IPS-15b (cell line): ENCODE data around the gene ADGRL2.

Experiments used
- H3K27me3 ChIP-seq: one replicate; pipeline ENCODE4 v1.6.1; 2013; ENCODE audit warnings: low read length; ENCODE audit not compliant: control insufficient read depth, insufficient read depth
- H3K36me3 ChIP-seq: one replicate; pipeline ENCODE4 v1.6.1; 2013; ENCODE audit warnings: low read length; ENCODE audit not compliant: control insufficient read depth, insufficient read depth
- H3K4me1 ChIP-seq: one replicate; pipeline ENCODE4 v1.6.1; 2013; ENCODE audit warnings: mild to moderate bottlenecking, low read length; ENCODE audit not compliant: control insufficient read depth, insufficient read depth
- H3K4me3 ChIP-seq: one replicate; pipeline ENCODE4 v1.5.1; 2013; ENCODE audit warnings: low read depth, low read length
- H3K9ac ChIP-seq: one replicate; pipeline ENCODE4 v1.6.1; 2013; ENCODE audit warnings: low read depth, mild to moderate bottlenecking, low read length
- H3K9me3 ChIP-seq: one replicate; pipeline ENCODE4 v1.6.1; 2013; ENCODE audit warnings: mild to moderate bottlenecking, low read length; ENCODE audit not compliant: control insufficient read depth, insufficient read depth

Gene ADGRL2

GRCh38 chr1:81800695-81801650 is at the start of gene ADGRL2:
Gene ADGRL2 (plus strand): TSS chr1:81800934. CDS start chr1:81836985, 36,051 bp downstream.
- peak within 1 kb of the TSS; percentile 94 for H3K4me3 ChIP-seq
- peak within 1 kb of the TSS; percentile 77 for H3K9ac ChIP-seq
- H3K27me3 ChIP-seq = no peaks in the 10 kb centered on the region
- peaks cover 24% of the 10 kb centered on the region for H3K4me1 ChIP-seq
- no peaks in the 10 kb centered on the region for H3K9me3 ChIP-seq
- H3K36me3 ChIP-seq = no peaks in the 10 kb centered on the region

GRCh38 chr1:81752840-81753239 is 47.9 kb upstream of the ADGRL2 start:
- no peaks in the 10 kb centered on the region for H3K9me3 ChIP-seq
- H3K4me3 ChIP-seq = no peak overlapping the region
- H3K9ac ChIP-seq = no peak overlapping the region
- no peaks in the 10 kb centered on the region for H3K36me3 ChIP-seq
- no peaks in the 10 kb centered on the region for H3K4me1 ChIP-seq
- H3K27me3 ChIP-seq = no peaks in the 10 kb centered on the region

DNA sequence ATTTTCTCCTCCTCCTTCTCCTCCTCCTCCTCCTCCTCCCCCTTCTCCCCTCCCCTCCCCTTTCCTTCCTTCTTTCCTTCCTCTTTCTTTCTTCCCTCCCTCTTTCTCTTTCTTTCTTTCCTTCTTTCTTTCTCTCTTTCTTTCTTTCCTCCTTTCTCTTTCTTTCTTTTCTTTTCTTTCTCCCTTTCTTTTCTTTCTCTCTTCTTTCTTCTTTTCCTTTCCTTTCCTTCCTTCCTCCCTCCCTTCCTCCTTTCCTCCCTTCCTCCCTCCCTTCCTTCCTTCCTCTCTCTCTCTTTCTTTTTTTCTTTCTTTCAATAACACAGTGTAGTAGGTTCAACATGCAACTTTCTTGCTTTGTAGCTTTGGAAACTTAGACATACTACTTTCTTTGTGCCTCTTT is 46.3 kb upstream of the ADGRL2 start:
- H3K4me3 ChIP-seq = no peak overlapping the region
- H3K36me3 ChIP-seq = no peaks in the 10 kb centered on the region
- no peak overlapping the region for H3K9ac ChIP-seq
- H3K27me3 ChIP-seq = no peaks in the 10 kb centered on the region
- H3K9me3 ChIP-seq = no peaks in the 10 kb centered on the region
- no peaks in the 10 kb centered on the region for H3K4me1 ChIP-seq

GRCh38 chr1:81756872-81757271 is 43.9 kb upstream of the ADGRL2 start:
- H3K9ac ChIP-seq = no peak overlapping the region
- H3K4me3 ChIP-seq = no peak overlapping the region
- no peaks in the 10 kb centered on the region for H3K36me3 ChIP-seq
- no peaks in the 10 kb centered on the region for H3K4me1 ChIP-seq
- no peaks in the 10 kb centered on the region for H3K27me3 ChIP-seq
- H3K9me3 ChIP-seq = no peaks in the 10 kb centered on the region

DNA sequence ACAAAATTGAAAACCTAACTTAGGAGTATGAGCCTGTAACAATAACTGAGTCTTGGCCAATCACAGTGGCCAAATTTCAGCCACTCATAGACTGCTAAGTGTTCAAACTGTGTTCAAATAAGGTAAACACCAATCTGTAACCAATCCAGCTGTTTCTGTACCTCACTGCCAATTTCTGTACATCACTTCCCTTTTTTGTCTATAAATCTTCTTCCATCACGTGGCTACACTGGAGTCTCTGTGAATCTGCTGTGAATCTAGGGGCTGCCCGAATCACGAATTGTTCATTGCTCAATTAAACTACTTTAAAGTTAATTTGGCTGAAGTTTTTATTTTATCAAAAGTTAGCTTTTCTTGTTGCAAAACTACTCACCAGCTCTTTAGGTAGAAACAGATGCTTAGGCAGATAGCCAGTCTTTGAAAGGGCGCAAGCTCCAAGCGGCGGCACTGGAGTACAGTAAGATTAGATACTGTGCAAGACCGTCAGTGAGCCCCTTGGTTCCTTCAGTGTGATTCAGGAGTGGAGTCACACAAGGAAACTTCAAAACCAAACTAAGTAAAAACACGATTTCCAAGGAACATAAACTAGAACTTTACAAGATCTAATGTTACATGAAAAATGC is 43.2 kb upstream of the ADGRL2 start:
- no peak overlapping the region for H3K9ac ChIP-seq
- no peak overlapping the region for H3K4me3 ChIP-seq
- H3K27me3 ChIP-seq = no peaks in the 10 kb centered on the region
- no peaks in the 10 kb centered on the region for H3K9me3 ChIP-seq
- H3K36me3 ChIP-seq = no peaks in the 10 kb centered on the region
- H3K4me1 ChIP-seq = no peaks in the 10 kb centered on the region

DNA sequence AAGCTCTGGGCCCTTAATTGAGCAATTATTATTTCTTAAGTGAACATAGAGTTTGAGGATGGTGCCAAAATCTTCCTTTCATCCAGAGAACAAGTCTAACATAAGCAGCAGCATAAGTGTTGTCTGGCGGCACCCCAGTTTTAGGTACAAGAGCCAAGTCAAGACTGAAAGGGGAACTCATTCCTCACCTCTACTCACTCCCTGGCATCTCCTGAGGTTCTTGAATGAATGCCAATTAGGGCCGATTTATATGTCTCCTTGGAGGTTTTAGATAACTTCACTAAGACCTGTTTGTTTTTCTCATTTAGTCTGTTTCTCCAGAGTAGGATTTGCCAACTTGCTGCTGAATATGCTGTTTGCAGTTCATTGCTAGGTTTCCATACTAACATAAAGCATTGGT is 42.6 kb upstream of the ADGRL2 start:
- Histone ChIP-seq H3K4me1 (no peaks in the 10 kb centered on the region), H3K4me3 (no peak overlapping the region), H3K9me3 (no peaks in the 10 kb centered on the region), H3K36me3 (no peaks in the 10 kb centered on the region), H3K9ac (no peak overlapping the region), H3K27me3 (no peaks in the 10 kb centered on the region)

GRCh38 chr1:81760477-81761097 is 40.1 kb upstream of the ADGRL2 start:
- Histone ChIP-seq H3K9me3 (no peaks in the 10 kb centered on the region), H3K4me3 (no peak overlapping the region)

GRCh38 chr1:81775510-81775909 is 25.2 kb upstream of the ADGRL2 start:
- Histone ChIP-seq H3K4me3 (no peak overlapping the region), H3K9me3 (no peaks in the 10 kb centered on the region), H3K4me1 (peaks cover 3% of the 10 kb centered on the region), H3K36me3 (no peaks in the 10 kb centered on the region), H3K27me3 (no peaks in the 10 kb centered on the region), H3K9ac (no peak overlapping the region)

More at GRCh38 chr1:81760477-81761097, 40.1 kb upstream of the ADGRL2 start:
- Histone ChIP-seq H3K9ac (no peak overlapping the region), H3K36me3 (no peaks in the 10 kb centered on the region), H3K4me1 (no peaks in the 10 kb centered on the region), H3K27me3 (no peaks in the 10 kb centered on the region)

GRCh38 chr1:81780705-81781454 is 19.9 kb upstream of the ADGRL2 start:
- Histone ChIP-seq H3K27me3 (no peaks in the 10 kb centered on the region), H3K36me3 (no peaks in the 10 kb centered on the region), H3K4me3 (no peak overlapping the region), H3K9ac (no peak overlapping the region), H3K4me1 (peaks cover 16% of the 10 kb centered on the region), H3K9me3 (no peaks in the 10 kb centered on the region)

DNA sequence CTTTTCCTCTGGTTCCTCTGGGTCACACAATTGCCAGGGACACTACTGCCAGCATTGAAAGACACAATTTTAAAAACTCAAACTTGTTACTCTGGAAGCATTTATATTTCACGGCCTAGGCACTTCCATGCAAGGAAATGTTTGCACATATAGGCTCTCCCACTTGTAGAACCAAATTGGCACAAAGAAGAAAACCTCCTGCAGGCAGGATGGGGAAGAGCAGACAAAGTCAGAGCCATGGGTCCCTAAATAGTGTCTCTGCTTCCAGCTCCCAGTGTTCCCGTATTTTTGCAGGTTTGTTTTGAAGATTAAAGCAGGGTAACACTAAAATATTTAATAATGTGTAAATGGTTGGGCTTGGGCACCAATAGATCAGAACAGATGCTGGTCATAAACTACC is 19.0 kb upstream of the ADGRL2 start:
- no peak overlapping the region for H3K4me3 ChIP-seq
- H3K9ac ChIP-seq = no peak overlapping the region
- no peaks in the 10 kb centered on the region for H3K9me3 ChIP-seq
- no peaks in the 10 kb centered on the region for H3K36me3 ChIP-seq
- H3K4me1 ChIP-seq = peaks cover 16% of the 10 kb centered on the region
- H3K27me3 ChIP-seq = no peaks in the 10 kb centered on the region

DNA sequence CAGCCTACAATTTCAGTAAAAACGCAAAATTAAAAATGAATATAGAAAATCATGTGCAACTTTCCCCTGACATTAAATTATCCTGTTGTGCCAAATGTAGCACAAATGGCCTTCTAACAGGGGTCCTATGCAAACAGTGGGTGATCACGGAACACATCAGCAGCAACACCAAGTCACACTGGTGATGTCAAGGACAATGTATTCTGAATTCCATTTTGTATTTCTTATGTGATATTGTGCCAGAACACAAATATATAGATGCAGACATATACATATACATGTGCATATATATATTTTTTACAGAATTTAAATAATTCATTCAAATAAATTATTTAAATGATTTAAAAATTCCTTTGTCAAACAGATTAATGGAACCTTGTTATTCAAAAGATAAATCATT is 8.6 kb upstream of the ADGRL2 start:
- no peak overlapping the region for H3K9ac ChIP-seq
- no peak overlapping the region for H3K4me3 ChIP-seq
- no peaks in the 10 kb centered on the region for H3K27me3 ChIP-seq
- H3K4me1 ChIP-seq = peaks cover 4% of the 10 kb centered on the region
- H3K36me3 ChIP-seq = no peaks in the 10 kb centered on the region
- no peaks in the 10 kb centered on the region for H3K9me3 ChIP-seq
